Measurements from ENCODE around the gene LRSAM1.

LRSAM1 gene

GRCh38 chr9:127493592-127494303 lies 42.4 kb downstream of the LRSAM1 start:
- Mint-ChIP-seq H3K36me3 (ENCODE audit: low read depth) (peaks cover 26% of the 10 kb centered on the region), H3K9me3 (no peaks in the 10 kb centered on the region), H3K4me1 (ENCODE audit: low read depth) (no peaks in the 10 kb centered on the region), H3K27me3 (no peaks in the 10 kb centered on the region), H3K4me3 (no peak overlapping the region), H3K27ac (no peak overlapping the region)

DNA sequence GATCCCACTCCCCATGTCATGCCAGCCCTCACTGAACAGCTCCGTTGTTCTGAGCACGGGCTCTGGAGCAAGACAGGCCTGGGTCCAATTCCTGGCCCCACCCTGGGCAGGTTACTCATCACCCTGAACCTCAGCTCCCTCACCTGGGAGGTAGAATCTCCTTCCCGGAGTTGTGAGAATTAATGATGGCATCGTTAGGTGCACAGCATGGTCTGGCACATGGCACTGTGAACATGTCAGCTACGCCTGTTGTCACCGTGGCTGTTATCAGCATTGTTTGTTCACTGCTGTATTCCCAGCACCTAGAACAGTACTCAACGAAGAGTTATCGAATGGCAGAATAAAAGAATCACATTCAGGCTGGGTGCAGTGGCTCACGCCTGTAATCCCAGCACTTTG lies 43.0 kb downstream of the LRSAM1 start:
- no peak overlapping the region for H3K4me3 Mint-ChIP-seq
- H3K9me3 Mint-ChIP-seq: no peaks in the 10 kb centered on the region
- no peaks in the 10 kb centered on the region for H3K27me3 Mint-ChIP-seq
- no peak overlapping the region for H3K27ac Mint-ChIP-seq
- peaks cover 26% of the 10 kb centered on the region for H3K36me3 Mint-ChIP-seq (ENCODE audit: low read depth)
- no peaks in the 10 kb centered on the region for H3K4me1 Mint-ChIP-seq (ENCODE audit: low read depth)

DNA sequence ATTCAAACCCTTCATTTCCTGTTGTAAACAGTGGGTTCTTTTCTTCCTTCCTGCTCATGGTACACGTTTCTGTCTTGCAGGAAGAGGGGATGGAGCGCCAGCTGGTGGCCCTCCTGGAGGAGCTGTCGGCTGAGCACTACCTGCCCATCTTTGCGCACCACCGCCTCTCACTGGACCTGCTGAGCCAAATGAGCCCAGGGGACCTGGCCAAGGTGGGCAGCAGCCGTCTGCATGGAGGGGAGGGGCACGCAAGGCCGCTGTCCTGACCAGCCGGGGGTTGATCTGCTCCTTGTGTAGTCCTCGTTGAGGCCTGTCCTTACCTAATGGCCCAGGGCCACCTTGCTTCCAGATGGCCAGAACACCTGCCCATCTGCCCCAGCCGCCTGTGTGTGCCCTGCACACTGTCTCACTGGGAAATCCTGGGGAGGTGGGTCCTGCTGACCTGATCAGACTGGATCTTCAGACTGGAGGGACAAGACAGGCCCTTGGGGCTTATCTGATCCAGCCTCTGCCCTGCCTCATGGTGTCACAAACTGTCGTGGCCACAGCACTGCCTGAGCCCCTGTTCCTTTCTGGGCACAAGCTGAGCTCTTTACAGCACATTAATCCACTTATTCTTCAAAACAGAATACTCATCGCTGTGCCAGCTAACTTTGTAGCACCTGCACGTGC lies 44.7 kb downstream of the LRSAM1 start:
- Mint-ChIP-seq H3K27me3 (no peaks in the 10 kb centered on the region), H3K27ac (no peak overlapping the region), H3K36me3 (ENCODE audit: low read depth) (peaks cover 21% of the 10 kb centered on the region), H3K9me3 (no peaks in the 10 kb centered on the region), H3K4me1 (ENCODE audit: low read depth) (no peaks in the 10 kb centered on the region), H3K4me3 (no peak overlapping the region)

DNA sequence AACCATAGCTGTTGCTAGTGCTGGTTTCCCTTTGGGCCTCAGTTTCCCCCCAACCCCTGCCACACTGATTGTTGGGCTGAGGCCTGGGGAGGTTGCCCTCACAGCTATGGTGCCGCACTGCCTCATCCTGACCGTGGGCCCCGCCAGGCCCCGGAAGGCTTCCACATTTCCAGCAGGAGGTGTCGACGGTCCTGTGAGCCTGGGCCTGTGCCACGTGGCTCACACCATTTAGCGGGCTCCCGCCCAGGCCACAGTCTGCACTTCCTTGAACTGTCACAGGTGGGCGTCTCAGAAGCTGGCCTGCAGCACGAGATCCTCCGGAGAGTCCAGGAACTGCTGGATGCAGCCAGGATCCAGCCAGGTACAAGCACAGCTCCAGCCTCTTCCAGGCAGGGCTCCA lies 45.7 kb downstream of the LRSAM1 start:
- Mint-ChIP-seq H3K4me1 (ENCODE audit: low read depth) (no peaks in the 10 kb centered on the region), H3K27me3 (no peaks in the 10 kb centered on the region), H3K27ac (no peak overlapping the region), H3K36me3 (ENCODE audit: low read depth) (peaks cover 21% of the 10 kb centered on the region), H3K9me3 (no peaks in the 10 kb centered on the region), H3K4me3 (no peak overlapping the region)

GRCh38 chr9:127497656-127498290 lies 46.5 kb downstream of the LRSAM1 start:
- no peak overlapping the region for H3K27ac Mint-ChIP-seq
- no peaks in the 10 kb centered on the region for H3K9me3 Mint-ChIP-seq
- no peaks in the 10 kb centered on the region for H3K27me3 Mint-ChIP-seq
- peaks cover 17% of the 10 kb centered on the region for H3K36me3 Mint-ChIP-seq (ENCODE audit: low read depth)
- no peak overlapping the region for H3K4me3 Mint-ChIP-seq
- no peaks in the 10 kb centered on the region for H3K4me1 Mint-ChIP-seq (ENCODE audit: low read depth)

DNA sequence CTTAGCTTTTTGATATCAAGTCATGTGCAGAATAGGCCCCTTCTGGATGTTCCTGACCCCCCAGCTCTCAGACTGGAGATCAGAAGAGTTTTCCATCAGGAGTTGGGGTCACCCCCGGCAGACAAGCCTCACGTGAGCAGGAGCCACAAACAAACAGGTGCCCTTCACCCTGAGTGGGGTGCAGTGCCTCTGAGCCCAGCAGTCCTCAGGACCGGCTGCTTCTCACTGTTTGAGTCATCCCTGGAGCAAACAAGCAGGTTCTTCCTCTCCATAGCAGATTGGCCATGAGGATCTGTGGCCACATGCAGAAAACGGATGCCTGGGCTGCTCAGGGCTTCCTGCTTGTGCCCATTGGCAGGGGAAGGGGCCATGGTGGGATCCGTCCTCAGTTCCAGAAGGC lies 47.0 kb downstream of the LRSAM1 start:
- Mint-ChIP-seq H3K4me3 (no peak overlapping the region), H3K36me3 (ENCODE audit: low read depth) (peaks cover 12% of the 10 kb centered on the region), H3K4me1 (ENCODE audit: low read depth) (no peaks in the 10 kb centered on the region), H3K27me3 (no peaks in the 10 kb centered on the region), H3K27ac (no peak overlapping the region), H3K9me3 (no peaks in the 10 kb centered on the region)

GRCh38 chr9:127500399-127500798 lies 49.1 kb downstream of the LRSAM1 start:
- H3K4me1 Mint-ChIP-seq (ENCODE audit: low read depth): no peaks in the 10 kb centered on the region
- no peak overlapping the region for H3K4me3 Mint-ChIP-seq
- H3K36me3 Mint-ChIP-seq (ENCODE audit: low read depth): peaks cover 9% of the 10 kb centered on the region
- H3K27me3 Mint-ChIP-seq: no peaks in the 10 kb centered on the region
- no peaks in the 10 kb centered on the region for H3K9me3 Mint-ChIP-seq
- no peak overlapping the region for H3K27ac Mint-ChIP-seq

DNA sequence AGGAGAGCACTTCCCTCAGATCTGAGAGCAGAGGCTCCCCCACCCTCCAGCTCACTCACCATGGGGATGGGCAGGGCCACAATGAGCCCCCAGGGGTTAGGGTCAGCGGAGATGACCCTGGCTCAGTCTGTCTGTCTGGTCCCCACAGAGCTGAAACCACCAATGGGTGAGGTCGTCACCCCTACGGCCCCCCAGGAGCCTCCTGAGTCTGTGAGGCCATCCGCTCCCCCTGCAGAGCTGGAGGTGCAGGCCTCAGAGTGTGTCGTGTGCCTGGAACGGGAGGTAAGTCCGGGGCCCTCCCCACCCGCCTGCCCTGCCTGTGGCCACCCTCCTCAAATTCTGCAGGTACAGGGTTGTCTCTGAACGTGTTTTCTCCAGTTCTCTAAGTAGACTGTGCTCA lies 49.6 kb downstream of the LRSAM1 start:
- H3K27ac Mint-ChIP-seq: no peak overlapping the region
- H3K36me3 Mint-ChIP-seq (ENCODE audit: low read depth): peaks cover 7% of the 10 kb centered on the region
- H3K4me3 Mint-ChIP-seq: no peak overlapping the region
- no peaks in the 10 kb centered on the region for H3K9me3 Mint-ChIP-seq
- no peaks in the 10 kb centered on the region for H3K27me3 Mint-ChIP-seq
- no peaks in the 10 kb centered on the region for H3K4me1 Mint-ChIP-seq (ENCODE audit: low read depth)

GRCh38 chr9:127501821-127502343 lies 50.6 kb downstream of the LRSAM1 start:
- Mint-ChIP-seq H3K36me3 (ENCODE audit: low read depth) (no peaks in the 10 kb centered on the region), H3K27me3 (no peaks in the 10 kb centered on the region), H3K9me3 (no peaks in the 10 kb centered on the region), H3K4me3 (no peak overlapping the region), H3K4me1 (ENCODE audit: low read depth) (no peaks in the 10 kb centered on the region), H3K27ac (no peak overlapping the region)

DNA sequence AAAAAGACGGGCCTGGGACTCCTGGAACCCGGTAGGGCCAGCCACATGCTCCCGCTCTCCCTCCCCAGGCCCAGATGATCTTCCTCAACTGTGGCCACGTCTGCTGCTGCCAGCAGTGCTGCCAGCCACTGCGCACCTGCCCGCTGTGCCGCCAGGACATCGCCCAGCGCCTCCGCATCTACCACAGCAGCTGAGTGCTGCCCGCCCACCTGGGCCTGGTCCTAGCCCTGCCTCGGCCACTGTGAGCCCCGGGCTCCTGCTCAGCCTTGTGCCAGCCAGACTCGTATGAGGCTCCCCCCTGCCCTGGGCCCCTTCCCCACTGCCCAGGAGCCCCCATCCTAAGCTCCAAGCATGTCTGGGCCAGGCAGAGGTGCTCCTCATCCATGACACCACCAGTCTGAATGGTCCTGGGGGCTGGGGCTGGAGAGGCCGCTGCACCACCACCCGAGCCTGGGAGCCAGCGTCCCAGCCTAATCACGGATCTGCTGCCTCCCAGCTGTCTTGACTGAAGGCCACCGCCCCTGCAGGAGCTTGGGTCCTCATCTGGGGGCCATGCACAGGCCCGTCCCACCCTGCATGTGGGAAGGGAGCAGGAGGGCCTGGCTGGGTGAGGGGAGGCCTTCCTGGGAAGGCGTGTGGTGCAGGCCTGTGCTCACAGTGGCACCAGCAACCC lies 51.5 kb downstream of the LRSAM1 start:
- H3K36me3 Mint-ChIP-seq (ENCODE audit: low read depth): no peaks in the 10 kb centered on the region
- H3K27ac Mint-ChIP-seq: no peak overlapping the region
- no peaks in the 10 kb centered on the region for H3K4me1 Mint-ChIP-seq (ENCODE audit: low read depth)
- no peaks in the 10 kb centered on the region for H3K27me3 Mint-ChIP-seq
- H3K4me3 Mint-ChIP-seq: no peak overlapping the region
- H3K9me3 Mint-ChIP-seq: no peaks in the 10 kb centered on the region

DNA sequence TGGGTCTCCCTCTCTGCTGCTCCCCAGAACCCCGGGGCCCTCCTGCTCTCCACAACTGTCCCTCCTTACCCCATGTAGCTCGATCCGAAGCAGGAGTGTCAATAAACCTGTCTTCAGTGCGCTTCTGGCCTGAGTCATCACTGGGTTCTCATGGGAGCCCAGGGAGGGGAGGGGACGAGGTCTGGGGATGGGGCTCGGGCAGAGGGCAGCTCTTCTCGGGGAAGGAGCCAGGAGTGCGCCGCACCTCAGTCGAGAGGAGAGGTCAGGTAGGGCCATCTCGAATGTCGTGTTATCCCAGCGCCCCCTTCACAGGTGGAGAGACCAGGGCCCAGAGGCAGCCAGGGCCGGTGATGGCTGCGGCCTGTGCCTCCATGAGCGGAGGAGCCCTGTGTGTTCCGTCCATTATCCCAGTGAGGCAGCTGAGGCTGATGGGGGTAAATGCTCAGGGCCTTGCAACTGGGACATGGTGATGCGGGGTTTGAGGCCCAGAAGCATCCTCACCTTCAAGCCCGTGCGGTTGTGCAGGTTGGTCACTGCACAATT lies 52.1 kb downstream of the LRSAM1 start:
- H3K9me3 Mint-ChIP-seq: no peaks in the 10 kb centered on the region
- no peaks in the 10 kb centered on the region for H3K4me1 Mint-ChIP-seq (ENCODE audit: low read depth)
- no peaks in the 10 kb centered on the region for H3K27me3 Mint-ChIP-seq
- no peaks in the 10 kb centered on the region for H3K36me3 Mint-ChIP-seq (ENCODE audit: low read depth)
- H3K27ac Mint-ChIP-seq: no peak overlapping the region
- H3K4me3 Mint-ChIP-seq: no peak overlapping the region

GRCh38 chr9:127503947-127504886 lies 52.9 kb downstream of the LRSAM1 start:
- Mint-ChIP-seq H3K27me3 (no peaks in the 10 kb centered on the region), H3K9me3 (no peaks in the 10 kb centered on the region), H3K4me3 (no peak overlapping the region), H3K4me1 (ENCODE audit: low read depth) (no peaks in the 10 kb centered on the region), H3K36me3 (ENCODE audit: low read depth) (no peaks in the 10 kb centered on the region), H3K27ac (no peak overlapping the region)

GRCh38 chr9:127504887-127505251 lies 53.6 kb downstream of the LRSAM1 start:
- H3K4me3 Mint-ChIP-seq: no peak overlapping the region
- no peak overlapping the region for H3K27ac Mint-ChIP-seq
- no peaks in the 10 kb centered on the region for H3K9me3 Mint-ChIP-seq
- H3K36me3 Mint-ChIP-seq (ENCODE audit: low read depth): no peaks in the 10 kb centered on the region
- H3K4me1 Mint-ChIP-seq (ENCODE audit: low read depth): no peaks in the 10 kb centered on the region
- no peaks in the 10 kb centered on the region for H3K27me3 Mint-ChIP-seq
